IPS-18c (cell line): ENCODE data around the gene TNS3.

Source experiments
- H3K4me3 ChIP-seq: 2 replicates; pipeline ENCODE4 v1.7.0; 2013; ENCODE audit warnings: low read depth, mild to moderate bottlenecking, low read length, moderate library complexity; ENCODE audit not compliant: insufficient read depth
- H3K9me3 ChIP-seq: one replicate; pipeline ENCODE4 v1.6.1; 2013; ENCODE audit warnings: mild to moderate bottlenecking, low read length, moderate library complexity; ENCODE audit not compliant: control insufficient read depth, insufficient read depth

Gene TNS3

DNA sequence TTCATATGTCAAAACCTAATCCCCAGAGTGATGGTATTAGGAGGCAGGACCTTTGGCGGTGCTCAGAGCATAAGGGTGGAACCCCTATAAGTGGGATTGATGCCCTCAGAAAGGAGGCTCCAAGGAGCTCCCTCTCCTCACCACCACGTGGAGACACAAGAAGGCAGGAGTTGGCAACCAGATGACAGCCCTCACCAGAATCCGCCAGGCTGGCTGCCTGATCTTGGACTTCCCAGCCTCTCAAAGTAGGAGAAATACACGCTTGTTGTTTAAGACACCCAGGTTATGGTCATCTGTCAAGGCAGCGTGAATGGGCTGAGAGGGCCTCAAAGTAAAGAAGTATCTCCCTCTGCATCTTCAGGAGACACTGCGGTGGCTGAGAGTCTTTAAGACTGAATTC lies 187.7 kb downstream of the TNS3 start:
- Histone ChIP-seq H3K9me3 (peaks cover under 1% of the 10 kb centered on the region), H3K4me3 (no peak overlapping the region)

DNA sequence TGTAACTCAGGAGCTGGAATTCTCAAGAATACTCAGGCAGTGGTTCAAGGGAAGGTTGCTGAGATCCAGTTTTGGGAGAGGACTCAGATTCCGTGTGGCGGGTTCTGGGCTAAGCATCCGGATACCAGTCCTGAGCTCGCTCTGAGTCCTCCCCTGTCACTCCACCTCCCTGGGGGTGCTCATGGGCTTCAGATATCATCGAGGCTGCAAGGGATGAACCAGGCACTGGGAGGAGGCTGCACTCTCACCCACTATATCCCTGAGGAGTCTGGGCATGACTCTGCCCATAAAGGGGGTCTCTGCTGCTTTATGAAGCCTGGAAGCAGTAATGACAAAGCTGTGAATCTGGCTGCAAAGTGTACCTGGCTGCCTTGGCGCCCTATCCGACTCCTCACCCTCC lies 188.5 kb downstream of the TNS3 start:
- no peak overlapping the region for H3K4me3 ChIP-seq
- peaks cover 2% of the 10 kb centered on the region for H3K9me3 ChIP-seq

DNA sequence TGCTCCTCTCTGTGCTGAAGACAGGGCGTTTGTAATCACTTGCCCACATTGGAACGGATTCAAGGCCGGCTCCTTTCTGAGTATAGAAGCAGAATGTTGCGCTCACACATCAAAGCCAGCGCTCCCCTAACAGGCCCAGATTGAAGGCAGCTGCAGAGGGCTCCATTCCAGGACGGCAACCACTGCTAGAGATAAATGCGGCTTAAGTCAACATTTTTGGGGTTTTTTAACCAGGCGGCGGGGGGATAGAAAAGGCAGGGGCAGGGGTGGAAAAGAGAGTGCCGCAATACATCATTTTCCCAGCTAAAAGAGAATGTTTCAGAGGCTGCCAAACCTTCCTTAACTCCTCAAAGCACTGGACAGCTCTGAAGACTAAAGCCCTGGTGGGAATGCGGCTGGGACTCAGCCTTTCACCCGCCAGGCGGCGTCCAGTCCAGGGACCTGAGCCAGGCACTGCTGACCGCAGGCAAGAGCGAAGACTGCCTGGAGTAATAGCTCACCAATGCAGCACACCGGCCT lies 189.6 kb downstream of the TNS3 start:
- Histone ChIP-seq H3K4me3 (no peak overlapping the region), H3K9me3 (peaks cover 2% of the 10 kb centered on the region)

DNA sequence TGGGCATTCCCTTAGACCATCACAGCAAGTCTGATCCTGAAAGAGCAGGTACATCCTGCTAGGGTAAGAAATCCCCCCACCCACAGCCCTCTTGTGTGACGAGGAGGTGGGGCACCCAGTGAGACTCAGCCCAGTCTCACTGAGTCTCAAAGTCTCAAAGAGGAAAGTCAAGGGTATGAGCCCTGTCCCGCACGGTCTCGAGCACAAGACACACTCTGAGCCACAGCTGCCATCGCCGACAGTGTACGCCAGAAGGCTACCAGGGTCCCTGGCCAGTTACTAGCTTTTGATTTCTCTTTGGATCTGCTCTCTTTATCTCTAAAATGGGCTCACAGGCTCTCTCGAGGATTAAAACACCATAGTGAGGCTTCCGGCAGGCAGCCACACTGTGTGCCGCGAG lies 190.2 kb downstream of the TNS3 start:
- H3K9me3 ChIP-seq, result peaks cover 2% of the 10 kb centered on the region
- H3K4me3 ChIP-seq, result no peak overlapping the region

DNA sequence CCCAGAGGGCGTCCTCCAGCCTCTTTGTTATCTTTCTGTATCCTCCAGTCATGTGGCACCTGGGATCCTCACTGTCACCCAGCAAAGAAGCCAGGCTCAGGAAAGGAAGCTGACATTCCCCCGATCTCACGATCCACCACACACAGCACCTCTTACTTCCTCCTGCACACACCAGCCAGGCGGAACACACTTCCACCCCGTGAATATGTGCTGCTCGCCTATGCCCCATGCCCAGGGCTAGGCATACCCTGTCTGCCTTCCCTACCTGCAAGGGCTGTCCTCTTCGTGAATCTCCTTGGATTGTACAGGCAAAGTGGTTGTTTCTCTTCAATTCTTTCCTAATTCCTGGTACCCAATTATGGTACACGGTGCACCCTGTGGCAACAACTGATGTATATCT lies 191.0 kb downstream of the TNS3 start:
- peaks cover 2% of the 10 kb centered on the region for H3K9me3 ChIP-seq
- H3K4me3 ChIP-seq, result no peak overlapping the region

DNA sequence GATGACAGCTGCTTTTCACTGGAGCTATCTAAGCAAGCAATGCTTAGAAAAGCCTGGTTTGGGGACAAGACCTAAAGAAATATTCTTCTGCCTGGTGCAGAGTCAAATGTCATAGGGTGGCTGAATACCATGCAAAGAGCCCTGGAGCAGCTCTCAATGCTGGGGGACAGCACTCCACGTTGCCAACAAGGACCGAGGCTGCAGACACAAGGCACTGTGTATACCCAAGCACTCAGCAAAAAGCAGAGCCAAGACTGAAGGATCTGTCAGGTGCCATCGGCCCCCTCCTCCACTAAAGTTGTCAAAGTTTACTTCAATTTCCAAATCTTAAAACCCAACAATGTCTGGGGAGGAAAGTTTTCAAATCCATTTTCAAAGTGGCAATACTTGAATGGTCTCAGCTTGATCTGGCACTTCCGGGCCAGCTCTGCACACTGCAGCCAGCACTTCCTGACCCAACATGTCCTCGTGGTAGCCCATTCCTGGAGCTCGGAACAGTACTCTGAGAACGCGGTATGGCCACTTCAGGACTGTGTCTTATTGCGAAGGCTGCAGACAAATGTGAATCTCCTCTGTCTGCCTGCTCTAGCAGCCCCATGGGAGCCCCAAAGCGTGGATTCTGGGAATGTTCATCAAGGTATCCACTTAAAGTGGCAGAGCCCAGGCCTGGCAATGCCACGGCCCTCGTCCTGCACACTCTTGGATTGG lies 191.8 kb downstream of the TNS3 start:
- H3K9me3 ChIP-seq, result peaks cover 2% of the 10 kb centered on the region
- H3K4me3 ChIP-seq, result no peak overlapping the region

DNA sequence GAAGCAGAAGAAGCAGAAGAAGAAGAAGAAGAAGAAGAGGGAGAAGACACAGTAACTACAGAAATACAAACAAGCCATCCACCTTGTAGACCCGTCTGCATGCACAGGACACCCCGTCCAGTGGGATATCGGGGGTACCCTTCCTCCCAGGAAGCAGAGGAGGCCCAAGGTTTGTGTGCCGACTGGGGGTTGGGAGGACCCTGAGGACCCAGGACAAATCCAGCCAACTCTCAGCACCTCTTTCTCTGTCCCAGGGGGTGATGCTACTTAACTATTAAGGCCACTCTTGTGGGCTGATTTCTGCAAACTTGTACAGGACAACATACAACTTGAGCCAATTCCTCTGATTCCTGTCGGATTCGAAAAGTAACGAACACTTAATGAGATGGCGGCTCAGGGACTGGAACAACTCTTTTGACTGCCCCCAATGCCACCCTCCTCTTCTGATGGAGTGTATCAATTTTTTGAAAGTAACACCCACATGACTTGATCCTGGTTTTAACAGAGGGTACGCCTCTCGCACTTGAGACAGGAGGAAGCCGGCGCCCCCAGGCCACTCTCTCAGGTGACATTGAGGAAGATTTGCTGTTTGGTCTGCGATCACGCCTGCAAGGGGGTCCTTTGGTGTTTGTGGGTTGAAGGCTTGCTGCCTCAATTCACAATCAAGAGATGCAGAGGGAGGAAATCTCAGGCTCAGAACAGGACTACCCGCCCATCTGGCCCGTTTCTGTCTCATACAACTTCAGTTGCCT lies 192.6 kb downstream of the TNS3 start:
- H3K9me3 ChIP-seq, result peaks cover 2% of the 10 kb centered on the region
- no peak overlapping the region for H3K4me3 ChIP-seq

DNA sequence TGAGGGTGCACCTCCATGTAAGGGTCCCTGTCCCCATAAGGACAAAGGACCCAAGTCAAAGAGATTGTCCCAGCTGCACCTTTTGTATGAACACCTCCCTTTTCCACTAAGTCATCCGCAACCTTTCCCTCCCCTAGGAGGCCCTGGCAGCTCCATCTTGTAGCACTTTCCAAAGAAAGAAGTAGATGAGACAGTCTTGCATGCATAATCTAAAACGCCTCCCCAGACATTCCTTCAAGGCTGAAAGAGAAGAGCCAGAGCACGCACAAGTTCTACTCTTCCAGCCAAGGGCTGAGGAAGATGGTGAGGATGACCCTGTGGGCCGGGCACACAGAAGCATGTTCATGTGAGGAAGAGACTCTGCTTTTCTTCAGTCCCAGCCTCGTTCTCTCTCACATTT lies 194.4 kb downstream of the TNS3 start:
- H3K9me3 ChIP-seq, result peaks cover 2% of the 10 kb centered on the region
- no peak overlapping the region for H3K4me3 ChIP-seq

DNA sequence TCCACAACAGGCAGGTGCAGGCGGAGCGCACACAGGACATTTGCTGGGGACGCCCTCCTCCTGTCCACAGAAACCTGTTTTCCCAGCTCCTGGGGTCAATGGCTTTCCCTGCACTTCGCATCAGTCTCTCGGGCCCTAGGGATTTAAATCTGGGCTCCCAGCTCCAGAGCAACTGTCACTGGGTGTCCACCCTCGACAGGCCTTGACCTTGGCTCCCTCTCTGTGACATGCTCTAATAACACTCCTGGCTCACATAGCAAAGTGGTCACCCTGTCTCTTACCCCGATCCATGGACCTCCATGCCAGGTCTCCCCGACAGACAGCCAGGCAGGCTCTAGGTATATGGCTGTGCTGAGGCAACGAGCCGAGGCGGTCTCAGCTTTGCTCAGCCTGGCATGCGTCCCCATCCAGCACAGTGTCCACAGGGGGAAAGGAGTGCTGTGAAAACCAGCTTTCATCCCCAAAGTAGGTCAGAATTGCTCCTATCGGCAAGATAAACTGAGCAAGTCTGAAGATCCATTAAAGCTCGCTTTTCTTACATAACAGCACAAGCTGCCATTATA lies 195.6 kb downstream of the TNS3 start:
- Histone ChIP-seq H3K4me3 (no peak overlapping the region), H3K9me3 (peaks cover 2% of the 10 kb centered on the region)

DNA sequence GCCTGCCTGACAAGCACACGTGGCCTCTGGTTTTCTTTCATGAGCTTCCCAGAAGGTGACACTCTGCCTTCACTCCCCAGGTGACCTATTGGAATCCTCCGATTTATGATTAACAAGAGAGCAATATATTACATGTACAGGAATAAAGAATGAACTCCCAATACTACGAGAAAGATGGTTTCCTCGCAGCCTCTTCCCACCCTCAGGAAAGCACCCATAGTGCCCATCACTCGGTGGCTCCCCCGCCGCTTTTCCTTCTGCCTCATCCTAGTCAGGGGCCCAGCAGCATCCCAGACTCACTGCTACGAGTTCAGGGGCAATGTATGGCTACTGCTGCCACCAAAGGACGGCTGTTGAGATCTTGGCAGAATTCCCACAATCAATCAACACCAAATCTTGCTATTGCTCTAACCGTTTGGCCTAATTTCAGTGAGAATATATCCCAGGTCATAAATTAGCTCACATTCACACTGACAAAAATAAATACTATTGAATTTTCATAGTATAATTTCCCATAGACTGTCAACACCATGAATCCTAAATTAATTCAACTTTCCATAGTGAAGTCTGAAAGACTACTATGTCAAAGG lies 196.3 kb downstream of the TNS3 start:
- no peak overlapping the region for H3K4me3 ChIP-seq

DNA sequence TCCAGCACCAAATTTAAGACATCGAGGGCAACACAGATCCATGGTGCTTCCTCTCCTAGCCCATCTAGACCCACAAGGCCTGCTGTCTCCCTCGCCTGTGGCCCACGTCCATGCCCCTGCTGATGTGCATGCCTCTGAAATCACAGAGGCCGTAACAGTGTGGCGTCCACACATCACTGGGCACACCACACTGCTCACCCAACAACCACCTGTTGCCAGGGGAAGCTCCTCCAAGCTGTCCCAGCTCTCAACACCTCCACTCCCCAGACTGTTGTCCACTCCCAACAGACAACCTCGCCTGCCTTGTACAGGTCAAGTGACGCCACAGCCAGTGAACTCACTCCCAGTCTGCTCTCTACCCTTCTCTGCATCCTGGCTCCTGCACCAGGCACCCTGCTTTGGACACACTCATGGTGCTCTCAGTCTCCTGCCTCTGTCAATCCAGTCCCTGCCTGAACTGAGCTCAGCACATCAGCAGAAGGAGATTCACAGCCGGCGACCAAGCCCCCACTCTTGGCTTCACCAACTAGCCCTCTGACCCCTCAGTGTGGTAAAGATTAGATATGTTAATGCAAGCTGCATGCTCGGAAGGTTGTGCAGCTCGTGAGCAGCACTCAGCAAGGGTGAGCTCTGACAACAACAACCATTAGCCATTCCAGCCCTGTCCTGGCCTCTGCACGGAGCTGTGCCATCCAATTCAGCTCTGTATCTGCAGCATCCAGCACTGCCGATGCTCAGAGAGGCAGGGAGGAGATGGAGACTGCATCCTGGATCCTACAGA lies 197.0 kb downstream of the TNS3 start:
- H3K4me3 ChIP-seq, result no peak overlapping the region

More for the DNA sequence above, 196.3 kb downstream of the TNS3 start:
- H3K9me3 ChIP-seq, result peaks cover 2% of the 10 kb centered on the region

DNA sequence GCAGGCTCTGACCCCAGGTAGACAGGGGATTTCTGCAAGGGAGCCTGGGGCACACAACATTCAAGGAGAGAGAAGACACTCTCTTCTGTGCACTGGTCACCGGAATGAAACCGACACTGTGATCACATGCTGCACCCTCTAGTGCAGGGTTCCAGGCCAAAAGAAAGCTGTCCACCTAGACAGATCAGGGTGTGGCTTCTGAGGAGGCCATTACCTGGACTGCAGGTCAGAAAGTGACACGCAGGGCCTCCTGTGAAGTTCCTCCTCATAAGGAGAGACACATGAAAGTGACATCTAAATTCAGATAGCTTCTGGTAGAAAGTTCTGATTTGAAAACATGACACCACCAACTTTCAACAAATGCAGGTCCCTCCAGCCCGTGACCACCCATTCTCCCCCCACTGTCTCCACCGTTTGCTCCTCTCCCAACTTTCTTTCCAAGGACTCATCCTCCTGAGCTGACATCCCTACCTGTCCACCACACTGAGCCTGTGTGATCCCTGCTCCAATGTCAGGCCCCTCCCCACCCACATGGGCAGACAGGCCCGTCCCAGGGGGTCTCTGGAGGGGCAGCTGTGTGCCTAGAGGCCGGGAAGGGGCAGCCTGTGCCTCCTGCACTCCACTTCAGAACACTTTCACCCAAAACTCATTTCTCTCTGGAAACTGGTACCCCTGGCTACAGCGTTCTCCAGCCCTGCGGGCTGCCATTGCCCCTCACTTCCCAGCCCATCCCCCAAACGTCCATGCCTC lies 198.0 kb downstream of the TNS3 start:
- H3K4me3 ChIP-seq, result no peak overlapping the region
- H3K9me3 ChIP-seq, result no peaks in the 10 kb centered on the region

More for the DNA sequence above, 197.0 kb downstream of the TNS3 start:
- H3K9me3 ChIP-seq, result peaks cover 2% of the 10 kb centered on the region

DNA sequence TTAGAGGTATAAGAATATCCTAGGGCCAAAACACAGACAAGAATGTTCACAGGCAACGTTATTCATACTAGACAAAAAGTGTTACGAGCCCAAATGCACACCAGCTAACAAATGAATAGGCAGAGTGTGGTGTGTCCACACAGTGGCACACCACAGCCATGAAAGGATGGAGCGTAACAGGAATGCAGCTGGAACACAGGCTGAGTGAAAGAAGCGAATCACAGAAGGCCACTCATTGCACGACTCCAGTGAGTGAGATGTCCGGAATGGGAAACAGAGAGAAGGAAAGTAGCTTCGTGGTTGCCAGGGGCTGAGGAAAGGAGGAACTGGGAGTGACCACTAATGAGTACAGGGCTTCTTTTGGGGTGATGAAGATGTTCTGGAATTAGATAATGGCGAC lies 198.8 kb downstream of the TNS3 start:
- H3K4me3 ChIP-seq, result no peak overlapping the region
- no peaks in the 10 kb centered on the region for H3K9me3 ChIP-seq

DNA sequence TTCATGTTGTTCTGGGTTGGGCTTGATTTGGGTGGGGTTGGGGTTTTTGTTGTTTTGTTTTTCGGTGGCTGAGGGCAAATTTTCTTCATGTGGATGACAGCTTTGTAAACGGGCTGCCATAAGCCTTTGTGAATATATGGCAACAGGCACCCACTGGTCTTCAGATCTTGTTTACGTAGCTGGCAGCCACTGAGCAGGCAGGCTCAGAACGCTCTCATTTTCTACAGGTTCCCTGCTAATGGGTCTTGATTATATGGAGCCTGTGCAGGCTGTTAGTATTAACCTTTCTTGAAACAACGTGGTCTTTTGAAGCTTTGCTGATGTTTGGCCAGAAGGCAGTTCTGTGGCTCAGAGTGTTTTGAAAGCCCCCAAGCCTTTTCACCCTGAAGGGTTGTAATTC lies 199.7 kb downstream of the TNS3 start:
- Histone ChIP-seq H3K4me3 (no peak overlapping the region), H3K9me3 (no peaks in the 10 kb centered on the region)

DNA sequence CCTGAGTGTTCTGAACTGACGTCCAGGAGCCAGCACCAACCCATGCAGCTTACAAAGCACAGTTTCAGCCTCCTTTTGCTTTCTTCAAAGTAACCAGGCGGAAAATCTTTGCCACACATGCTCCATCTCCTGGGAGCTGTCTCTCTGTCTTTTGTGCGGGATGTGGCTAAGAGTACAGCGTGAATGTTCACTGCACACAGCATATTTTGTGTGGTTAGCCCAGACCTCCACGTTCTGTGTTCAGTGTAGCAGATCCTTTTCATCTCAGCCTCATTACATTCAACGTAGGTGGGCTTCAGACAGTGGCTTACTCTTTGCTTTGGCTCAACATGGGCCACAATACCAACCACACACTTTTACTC lies 200.8 kb downstream of the TNS3 start:
- H3K4me3 ChIP-seq, result no peak overlapping the region
- no peaks in the 10 kb centered on the region for H3K9me3 ChIP-seq

DNA sequence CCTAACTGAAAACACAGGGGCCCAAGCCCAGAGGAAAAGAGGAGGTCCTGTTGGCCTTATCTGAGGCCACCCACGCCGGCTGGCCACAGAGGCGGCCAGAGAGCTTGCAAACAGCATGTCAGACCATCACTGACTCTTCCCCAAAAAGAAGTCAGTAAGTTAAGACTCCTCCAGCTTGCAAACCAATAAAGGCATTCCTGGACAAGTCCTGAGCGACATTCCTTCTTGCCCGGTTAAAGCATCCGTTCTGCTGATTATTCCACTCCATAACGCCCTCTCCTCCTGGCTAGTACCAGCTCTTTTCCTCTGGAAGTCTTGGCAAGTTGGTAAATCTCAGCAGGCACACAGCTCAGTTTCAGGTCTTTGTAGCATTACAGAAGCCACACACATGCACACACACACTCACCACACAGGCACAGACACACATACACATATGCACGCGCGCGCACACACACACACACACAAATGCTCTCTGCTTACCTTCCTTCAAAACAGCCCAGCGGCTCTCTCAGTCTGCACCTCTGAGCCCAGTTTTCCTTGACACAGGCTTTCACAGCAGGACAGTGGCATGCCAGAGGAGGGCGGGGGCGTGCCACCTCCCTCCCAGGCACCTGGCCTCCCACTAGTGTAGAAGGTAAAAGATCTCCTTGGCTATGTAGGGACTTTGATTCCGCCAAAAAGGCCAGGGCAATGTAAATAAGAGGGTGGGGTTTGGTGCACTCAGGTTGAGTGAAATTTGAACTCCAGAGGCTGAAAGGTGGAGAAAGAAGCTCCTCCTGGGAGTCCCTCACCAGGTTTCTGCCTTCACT lies 201.4 kb downstream of the TNS3 start:
- Histone ChIP-seq H3K4me3 (no peak overlapping the region), H3K9me3 (no peaks in the 10 kb centered on the region)
